Adrenal gland (tissue), 12 donors: Measurements from ENCODE around the gene DRC3. TPM values are rescaled to one million over a fixed set of nuclear protein-coding genes. Genes with fewer than 3 reads are reported as not detected.
A peak's percentile ranks its signal among the peaks of the same experiment; 100 is the strongest.

Experiments used
- DNase-seq, 7 donors: peaks; one replicate each; pipeline ENCODE4 v3.0.0-alpha.2; 2019 to 2020
- H3K27ac ChIP-seq, 5 donors: fragments of 200-600 bp; sonication (generic) in 4 of 5; 1 replicate in 3 of 5; 2 replicates in 2 of 5; pipeline versions ENCODE4 v1.5.1 to v1.8.0; 2016 to 2020; ENCODE audit warnings: mild to moderate bottlenecking in 1 of 5
- H3K27me3 ChIP-seq: fragments of 200-600 bp; 2 replicates; pipeline ENCODE4 v1.8.0; 2021
- H3K36me3 ChIP-seq, 2 donors: fragments of 200-600 bp; replicated peaks in 1 of 2; 1 replicate in 1 of 2; 2 replicates in 1 of 2; pipeline versions ENCODE4 v1.5.1 to v1.8.0; 2018 to 2022
- H3K4me1 ChIP-seq, 2 donors: fragments of 200-600 bp; replicated peaks in 1 of 2; 1 replicate in 1 of 2; 2 replicates in 1 of 2; pipeline versions ENCODE4 v1.5.1 to v1.8.0; 2018 to 2021
- H3K4me3 ChIP-seq, 4 donors: fragments of 200-600 bp; sonication (generic) in 3 of 4; one replicate each; pipeline ENCODE4 v1.5.1; 2016 to 2018
- H3K9me3 ChIP-seq, 3 donors: fragments of 200-600 bp; sonication (generic) in 1 of 3; replicated peaks in 1 of 3; 1 replicate in 2 of 3; 2 replicates in 1 of 3; pipeline versions ENCODE4 v1.5.1 to v1.8.0; 2016 to 2021
- CTCF ChIP-seq, 6 experiments: fragments of 450-650 bp in 4 of 6; fragments of 200-600 bp in 2 of 6; sonication (generic) in 1 of 6; IDR thresholded peaks; 1 replicate in 5 of 6; 2 replicates in 1 of 6; pipeline versions ENCODE4 v1.5.1 to v1.8.0; 2016 to 2021; ENCODE audit warnings: antibody characterized with exemption in 6 of 6, mild to moderate bottlenecking in 2 of 6, moderate library complexity in 1 of 6
- POLR2A ChIP-seq, 2 donors: fragments of 450-650 bp; IDR thresholded peaks; one replicate each; pipeline ENCODE4 v1.6.1; 2017; ENCODE audit warnings: antibody characterized with exemption in 2 of 2, mild to moderate bottlenecking in 2 of 2, moderate library complexity in 1 of 2
- WGBS, 4 donors: extraction: QIAGEN DNeasy Blood & Tissue Kit in 2 of 4; methylation state at CpG; one replicate each; pipeline versions ENCODE4 v1.1.5 to v1.1.7; 2013 to 2017; 5-methylcytosine and 5-hydroxymethylcytosine counted together
- intact Hi-C, 2 donors: fragments of 100-400 bp; cut with DNase I; formaldehyde crosslinking; loops; one replicate each; pipeline versions ENCODE4 v1.14.1 to v1.15.0; 2022 to 2023
- polyA plus RNA-seq, 3 donors: library from polyadenylated mRNA; stranded (reverse); fragments of 200-250 nt in 2 of 3; fragments of 350-450 nt in 1 of 3; fragmentation: Illumina TruSeq in 1 of 3; extraction: RNeasy Lipid Tissue Mini Kit (QIAGEN cat#74804) in 1 of 3; gene quantifications; one replicate each; pipeline ENCODE4 v1.2.3, GENCODE V29; 2013 to 2014
- total RNA-seq, 9 donors: library from RNA; depleted of rRNA in 4 of 9; stranded (reverse); fragments of >200 nt in 4 of 9; fragments of 120-200 nt in 1 of 9; fragmentation: NEBNext Ultra II Directional in 1 of 9; extraction: Animal tissue kit (Norgen Biotek cat#: 25700) in 1 of 9; gene quantifications; one replicate each; pipeline versions ENCODE4 v1.1.0 to v1.2.4, GENCODE V29; 2013 to 2023
- donor health status: healthy with polysubstance abuse.
- donor health status: Bipolar disorder and iron deficiency.
- donor health status: DM: yes; HTN: yes; CAD: no.
- donor health status: DM: no; HTN: no; CAD: no.
- donor health status: DM: no; HTN: no; CAD: no.
- donor health status: DM: yes; HTN: yes; CAD: no.

The DRC3 gene
- total and polyA plus RNA-seq, 12 donors = 0.17 to 21.3 (median 3.6) TPM

- Histone ChIP-seq H3K4me3 (peak within 1 kb of the TSS; percentile 43 to 98 (median 56)), H3K27ac (peak within 1 kb of the TSS in 3 of 5 donors; percentile 55 to 82 (median 72)), H3K36me3 (no peaks in the 10 kb centered on the region), H3K9me3 (no peaks in the 10 kb centered on the region), H3K4me1 (peaks cover 27 to 52% of the 10 kb centered on the region in 2 donors), H3K27me3 (no peaks in the 10 kb centered on the region)
- peak; percentile 99 to 100 (median 100) for DNase-seq
- TF ChIP-seq POLR2A (IDR thresholded peaks at IDR 0.05) = peak in 1 of 2 donors; percentile 61
- no peak for TF ChIP-seq CTCF (IDR thresholded peaks at IDR 0.05)
- WGBS, 4 donors = 0 to 1% (median 0%) methylated on average over 12 to 67 of the region's 67 CpGs
- intact Hi-C loops = loop anchor here (5.0 to 10.0 kb wide), 5 partner anchors 54 to 357 kb away; partner anchors contain the start of gene RAI1 (in 2 of the 2)
Measured at GRCh38 chr17:18038861-18039534, 66.3 kb downstream of the DRC3 start, which contains the start of the genes ATPAF2 and GID4. Gene ATPAF2 (minus strand): TSS chr17:18039168. CDS start chr17:18039013, 155 bp downstream. Gene GID4 (plus strand): TSS chr17:18039408. CDS start chr17:18039465, 57 bp downstream.

- Histone ChIP-seq H3K9me3 (no peaks in the 10 kb centered on the region), H3K4me1 (peaks cover 27 to 58% of the 10 kb centered on the region in 2 donors), H3K4me3 (peak overlapping the region; percentile 43 to 98 (median 56)), H3K27ac (peak overlapping the region in 3 of 5 donors; percentile 55 to 82 (median 72)), H3K27me3 (no peaks in the 10 kb centered on the region), H3K36me3 (no peaks in the 10 kb centered on the region)
- no peak for TF ChIP-seq POLR2A (IDR thresholded peaks at IDR 0.05)
- TF ChIP-seq CTCF (IDR thresholded peaks at IDR 0.05) = no peak
- intact Hi-C loops = loop anchor here (5.0 to 10.0 kb wide), 5 partner anchors 55 to 357 kb away; partner anchors contain the start of gene RAI1 (in 2 of the 2)
- peak in 3 of 7 donors; percentile 44 to 49 (median 46) for DNase-seq
- 0 to 1% (median 1%) methylated on average over 13 to 81 of the region's 81 CpGs for WGBS, 4 donors
Measured at GRCh38 chr17:18039535-18040260, 67.0 kb downstream of the DRC3 start.

GRCh38 chr17:18040261-18040858, 67.7 kb downstream of the DRC3 start:
- no peak for DNase-seq
- H3K36me3 ChIP-seq = no peaks in the 10 kb centered on the region
- TF ChIP-seq CTCF (IDR thresholded peaks at IDR 0.05) = no peak
- TF ChIP-seq POLR2A (IDR thresholded peaks at IDR 0.05) = no peak
- peaks cover 27 to 58% of the 10 kb centered on the region in 2 donors for H3K4me1 ChIP-seq
- WGBS, 4 donors = 36 to 39% (median 37%) methylated on average over 4 to 6 of the region's 6 CpGs
- peak overlapping the region; percentile 43 to 98 (median 56) for H3K4me3 ChIP-seq
- intact Hi-C loops = no loop called here
- no peak overlapping the region for H3K27ac ChIP-seq
- H3K9me3 ChIP-seq = no peaks in the 10 kb centered on the region
- no peaks in the 10 kb centered on the region for H3K27me3 ChIP-seq

- intact Hi-C loops = no loop called here
- DNase-seq = no peak
- Histone ChIP-seq H3K27ac (no peak overlapping the region), H3K4me1 (peaks cover 27 to 58% of the 10 kb centered on the region in 2 donors), H3K36me3 (peaks cover 0 to 4% of the 10 kb centered on the region in 2 donors), H3K4me3 (no peak overlapping the region), H3K27me3 (no peaks in the 10 kb centered on the region), H3K9me3 (no peaks in the 10 kb centered on the region)
- WGBS, 4 donors = 31 to 91% (median 41%) methylated on average over 1 of the region's 1 CpG
- no peak for TF ChIP-seq CTCF (IDR thresholded peaks at IDR 0.05)
- TF ChIP-seq POLR2A (IDR thresholded peaks at IDR 0.05) = no peak
Measured at GRCh38 chr17:18041776-18042175, 69.1 kb downstream of the DRC3 start.
